ENCODE results near the gene GINS2. TPM values are rescaled to one million over a fixed set of nuclear protein-coding genes. Genes with fewer than 3 reads are reported as not detected.
A peak's percentile ranks its signal among the peaks of the same experiment; 100 is the strongest.

The GINS2 gene
- total RNA-seq, 4 donors from 2014 or later, result 0.24 to 1.2 (median 0.55) TPM

DNA sequence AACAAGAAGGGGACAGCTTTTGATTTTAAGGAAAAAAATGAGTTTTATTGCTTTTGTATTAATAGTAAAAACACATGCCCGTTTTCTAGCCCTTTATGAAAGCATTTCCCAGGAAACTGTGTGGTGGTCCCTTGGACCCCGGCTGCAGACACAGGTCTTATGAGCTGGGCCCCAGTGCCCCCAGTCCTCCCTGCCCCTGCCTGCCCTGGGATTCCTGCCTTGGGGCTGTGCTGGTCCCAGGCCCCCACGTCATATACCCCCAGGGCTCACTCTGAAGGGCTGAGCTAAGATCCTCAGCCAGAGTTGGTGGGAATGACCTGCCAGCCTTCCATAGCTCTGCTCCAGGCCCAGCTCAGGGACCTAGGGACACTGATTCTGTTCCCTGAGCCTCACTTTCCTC lies 30.8 kb downstream of the GINS2 start:
- no peak overlapping the region for H3K4me3 ChIP-seq (replicated peaks in 1 of 3)
- TF ChIP-seq POLR2A (IDR thresholded peaks at IDR 0.05), result no peak
- TF ChIP-seq, protein P1, sequence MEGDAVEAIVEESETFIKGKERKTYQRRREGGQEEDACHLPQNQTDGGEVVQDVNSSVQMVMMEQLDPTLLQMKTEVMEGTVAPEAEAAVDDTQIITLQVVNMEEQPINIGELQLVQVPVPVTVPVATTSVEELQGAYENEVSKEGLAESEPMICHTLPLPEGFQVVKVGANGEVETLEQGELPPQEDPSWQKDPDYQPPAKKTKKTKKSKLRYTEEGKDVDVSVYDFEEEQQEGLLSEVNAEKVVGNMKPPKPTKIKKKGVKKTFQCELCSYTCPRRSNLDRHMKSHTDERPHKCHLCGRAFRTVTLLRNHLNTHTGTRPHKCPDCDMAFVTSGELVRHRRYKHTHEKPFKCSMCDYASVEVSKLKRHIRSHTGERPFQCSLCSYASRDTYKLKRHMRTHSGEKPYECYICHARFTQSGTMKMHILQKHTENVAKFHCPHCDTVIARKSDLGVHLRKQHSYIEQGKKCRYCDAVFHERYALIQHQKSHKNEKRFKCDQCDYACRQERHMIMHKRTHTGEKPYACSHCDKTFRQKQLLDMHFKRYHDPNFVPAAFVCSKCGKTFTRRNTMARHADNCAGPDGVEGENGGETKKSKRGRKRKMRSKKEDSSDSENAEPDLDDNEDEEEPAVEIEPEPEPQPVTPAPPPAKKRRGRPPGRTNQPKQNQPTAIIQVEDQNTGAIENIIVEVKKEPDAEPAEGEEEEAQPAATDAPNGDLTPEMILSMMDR (IDR thresholded peaks at IDR 0.05), result no peak
- peaks cover 65 to 75% of the 10 kb centered on the region in 2 donors for H3K36me3 ChIP-seq
- DNase-seq, result no peak
- no peaks in the 10 kb centered on the region for H3K9me3 ChIP-seq
- H3K27ac ChIP-seq, result peak overlapping the region in 1 of 3 donors; percentile 13
- H3K27me3 ChIP-seq, result no peaks in the 10 kb centered on the region
- intact Hi-C loops (cut with DNase I), result loop anchor here (5.0 kb wide), 1 partner anchor 59 kb away; no protein-coding TSS in a partner anchor
- WGBS, 2 donors, result 92% methylated on average over 3 of the region's 3 CpGs
- H3K4me1 ChIP-seq, result peaks cover 16 to 27% of the 10 kb centered on the region in 2 donors

- intact Hi-C loops (cut with DNase I), result loop anchor here (5.0 kb wide), 1 partner anchor 60 kb away; no protein-coding TSS in a partner anchor
- H3K27me3 ChIP-seq, result no peaks in the 10 kb centered on the region
- no peaks in the 10 kb centered on the region for H3K9me3 ChIP-seq
- peaks cover 16 to 33% of the 10 kb centered on the region in 2 donors for H3K4me1 ChIP-seq
- DNase-seq, result no peak
- peaks cover 58 to 68% of the 10 kb centered on the region in 2 donors for H3K36me3 ChIP-seq
- 95 to 97% methylated on average over 10 to 19 of the region's 21 CpGs for WGBS, 2 donors
- no peak overlapping the region for H3K27ac ChIP-seq
- no peak overlapping the region for H3K4me3 ChIP-seq (replicated peaks in 1 of 3)
- TF ChIP-seq, protein P1 (IDR thresholded peaks at IDR 0.05), result no peak
- no peak for TF ChIP-seq POLR2A (IDR thresholded peaks at IDR 0.05)
These were observed 31.5 kb downstream of the GINS2 start for GRCh38 chr16:85657267-85657650.

GRCh38 chr16:85656351-85657266 lies 32.1 kb downstream of the GINS2 start:
- intact Hi-C loops (cut with DNase I), result loop anchor here (5.0 kb wide), 1 partner anchor 61 kb away; no protein-coding TSS in a partner anchor
- H3K27me3 ChIP-seq, result no peaks in the 10 kb centered on the region
- no peak for DNase-seq
- TF ChIP-seq, protein P1 (IDR thresholded peaks at IDR 0.05), result no peak
- TF ChIP-seq POLR2A (IDR thresholded peaks at IDR 0.05), result no peak
- H3K36me3 ChIP-seq, result peaks cover 52 to 62% of the 10 kb centered on the region in 2 donors
- peaks cover 16 to 40% of the 10 kb centered on the region in 2 donors for H3K4me1 ChIP-seq
- no peak overlapping the region for H3K27ac ChIP-seq
- H3K4me3 ChIP-seq (replicated peaks in 1 of 3), result no peak overlapping the region
- whole genome bisulfite sequencing, 2 donors, result 94 to 96% methylated on average over 57 of the region's 59 CpGs
- no peaks in the 10 kb centered on the region for H3K9me3 ChIP-seq

DNA sequence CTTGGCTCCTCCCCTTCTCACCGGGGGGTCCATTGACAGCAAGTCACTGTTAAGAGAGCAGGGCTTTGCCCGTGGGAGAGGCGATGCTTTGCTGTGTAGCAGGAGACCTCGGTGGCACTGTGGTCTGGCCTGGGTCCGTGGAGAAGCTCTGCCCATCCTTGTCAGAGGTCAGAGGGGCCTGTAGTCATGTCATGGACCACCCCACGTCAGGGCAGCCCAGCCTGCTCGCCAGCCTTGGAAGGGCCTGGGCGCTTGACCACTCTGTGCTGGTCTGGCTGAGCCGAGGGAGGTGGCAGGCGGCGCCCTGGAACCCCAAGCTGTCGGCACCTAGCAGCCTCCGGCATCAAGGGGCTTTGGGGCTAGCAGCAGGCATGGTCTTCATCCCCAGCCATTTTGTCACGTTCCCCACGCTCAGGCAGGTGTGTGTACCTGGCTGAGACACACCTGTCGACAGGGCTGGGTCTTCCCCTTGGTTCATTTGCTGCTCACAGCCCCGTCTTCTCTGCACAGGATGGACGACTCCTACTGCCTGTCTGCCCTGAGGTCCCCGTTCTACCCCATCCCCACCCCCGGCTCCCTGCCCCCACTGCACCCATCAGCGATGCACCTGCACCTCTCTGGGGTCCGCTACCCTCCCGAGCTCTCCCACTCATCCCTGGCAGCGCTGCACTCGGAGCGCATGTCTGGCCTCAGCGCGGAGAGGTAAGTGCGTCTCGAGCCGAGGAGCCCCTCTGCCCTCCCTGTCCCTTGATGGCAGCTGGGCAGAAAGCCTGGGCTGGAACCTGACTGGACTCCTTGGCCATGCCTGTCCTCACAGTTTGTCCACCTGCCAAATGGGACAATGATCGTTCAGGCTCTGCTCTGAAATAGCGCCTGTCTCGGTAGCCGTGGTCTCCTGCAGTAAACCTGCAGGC lies 33.3 kb downstream of the GINS2 start:
- no peaks in the 10 kb centered on the region for H3K9me3 ChIP-seq
- no peak overlapping the region for H3K4me3 ChIP-seq (replicated peaks in 1 of 3)
- WGBS, 2 donors, result 93 to 94% methylated on average over 22 to 31 of the region's 35 CpGs
- intact Hi-C loops (cut with DNase I), result loop anchor here (5.0 kb wide), 1 partner anchor 62 kb away; no protein-coding TSS in a partner anchor
- no peaks in the 10 kb centered on the region for H3K27me3 ChIP-seq
- TF ChIP-seq, protein P1 (IDR thresholded peaks at IDR 0.05), result no peak
- no peak for TF ChIP-seq POLR2A (IDR thresholded peaks at IDR 0.05)
- peaks cover 44 to 53% of the 10 kb centered on the region in 2 donors for H3K36me3 ChIP-seq
- no peak for DNase-seq
- no peak overlapping the region for H3K27ac ChIP-seq
- H3K4me1 ChIP-seq, result peaks cover 21 to 41% of the 10 kb centered on the region in 2 donors

Measured in thyroid gland (tissue), 4 donors.